Measurements from ENCODE around the gene RAB22A.

RAB22A gene

DNA sequence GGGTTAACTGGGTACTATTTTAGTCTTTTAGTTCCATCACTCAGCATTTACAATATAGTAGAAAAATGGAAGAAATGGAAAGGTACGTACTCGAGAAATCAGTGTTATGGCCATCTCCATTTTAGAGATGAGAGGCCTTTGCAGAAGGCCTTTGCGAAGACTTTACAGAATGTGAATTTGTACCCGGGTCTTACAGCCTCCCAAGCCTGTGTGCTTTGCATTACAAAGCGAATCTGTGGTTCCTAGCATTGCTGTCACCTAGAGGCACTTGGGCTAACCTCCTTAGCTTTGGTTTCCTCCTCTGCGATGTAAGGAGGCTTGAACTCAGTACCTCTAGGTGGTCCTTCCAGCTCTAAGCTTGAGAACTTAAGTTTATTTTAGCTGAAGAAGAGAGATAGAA, 90.4 kb downstream of the RAB22A start:
- TF ChIP-seq, protein P1, sequence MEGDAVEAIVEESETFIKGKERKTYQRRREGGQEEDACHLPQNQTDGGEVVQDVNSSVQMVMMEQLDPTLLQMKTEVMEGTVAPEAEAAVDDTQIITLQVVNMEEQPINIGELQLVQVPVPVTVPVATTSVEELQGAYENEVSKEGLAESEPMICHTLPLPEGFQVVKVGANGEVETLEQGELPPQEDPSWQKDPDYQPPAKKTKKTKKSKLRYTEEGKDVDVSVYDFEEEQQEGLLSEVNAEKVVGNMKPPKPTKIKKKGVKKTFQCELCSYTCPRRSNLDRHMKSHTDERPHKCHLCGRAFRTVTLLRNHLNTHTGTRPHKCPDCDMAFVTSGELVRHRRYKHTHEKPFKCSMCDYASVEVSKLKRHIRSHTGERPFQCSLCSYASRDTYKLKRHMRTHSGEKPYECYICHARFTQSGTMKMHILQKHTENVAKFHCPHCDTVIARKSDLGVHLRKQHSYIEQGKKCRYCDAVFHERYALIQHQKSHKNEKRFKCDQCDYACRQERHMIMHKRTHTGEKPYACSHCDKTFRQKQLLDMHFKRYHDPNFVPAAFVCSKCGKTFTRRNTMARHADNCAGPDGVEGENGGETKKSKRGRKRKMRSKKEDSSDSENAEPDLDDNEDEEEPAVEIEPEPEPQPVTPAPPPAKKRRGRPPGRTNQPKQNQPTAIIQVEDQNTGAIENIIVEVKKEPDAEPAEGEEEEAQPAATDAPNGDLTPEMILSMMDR (IDR thresholded peaks at IDR 0.05; ENCODE audit: unreplicated experiment in 3 of 3) = no peak
- Mint-ChIP-seq H3K27me3 (ENCODE audit: low read depth) (no peaks in the 10 kb centered on the region), H3K36me3 (ENCODE audit: low read depth) (peaks cover 28% of the 10 kb centered on the region), H3K4me1 (peaks cover 11% of the 10 kb centered on the region), H3K4me3 (no peak overlapping the region), H3K9me3 (no peaks in the 10 kb centered on the region), H3K27ac (no peak overlapping the region)

DNA sequence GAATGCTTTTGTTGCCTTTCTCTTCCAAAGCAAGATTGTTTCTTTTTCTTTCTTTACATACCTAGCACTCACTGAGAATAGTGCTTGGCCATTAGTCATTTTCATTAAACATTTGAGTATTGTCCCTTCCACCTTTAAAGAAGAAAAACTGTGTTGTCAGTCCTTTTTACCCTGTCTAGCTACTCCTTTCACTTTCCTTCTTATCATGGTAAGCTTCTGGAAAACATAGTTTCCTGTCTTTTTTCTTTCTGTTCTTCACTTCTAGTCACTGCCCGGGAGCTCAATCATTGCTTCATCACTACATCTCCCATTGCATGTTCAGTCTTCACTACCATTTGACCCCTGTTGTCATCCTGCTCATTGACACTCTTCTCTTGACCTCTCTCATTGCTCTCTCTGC, 91.6 kb downstream of the RAB22A start:
- Mint-ChIP-seq H3K27ac (no peak overlapping the region), H3K4me3 (no peak overlapping the region), H3K4me1 (peaks cover 11% of the 10 kb centered on the region), H3K9me3 (no peaks in the 10 kb centered on the region), H3K27me3 (ENCODE audit: low read depth) (no peaks in the 10 kb centered on the region), H3K36me3 (ENCODE audit: low read depth) (peaks cover 26% of the 10 kb centered on the region)
- TF ChIP-seq, protein P1 (IDR thresholded peaks at IDR 0.05; ENCODE audit: unreplicated experiment in 3 of 3) = no peak

DNA sequence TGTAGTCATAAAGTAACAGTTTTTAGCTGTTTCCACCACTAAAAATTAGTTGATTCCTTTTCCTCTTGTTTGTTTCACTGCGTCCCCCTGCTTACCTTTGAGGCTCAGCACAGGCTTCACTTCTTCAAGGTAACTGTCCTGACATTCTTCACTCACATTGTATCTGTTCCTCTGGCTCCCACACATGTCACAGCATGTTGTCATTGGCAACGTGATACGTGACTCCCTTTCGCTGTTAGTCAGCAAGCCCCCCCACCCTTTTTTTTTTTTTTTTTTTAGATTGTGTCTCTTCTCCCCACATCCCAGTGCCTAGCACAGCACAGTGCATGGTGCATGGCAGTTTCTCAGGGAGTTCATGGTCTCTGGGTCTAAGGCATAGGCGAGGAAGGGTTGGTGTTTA, 92.8 kb downstream of the RAB22A start:
- Mint-ChIP-seq H3K27me3 (ENCODE audit: low read depth) (no peaks in the 10 kb centered on the region), H3K4me1 (peaks cover 15% of the 10 kb centered on the region), H3K36me3 (ENCODE audit: low read depth) (peaks cover 16% of the 10 kb centered on the region), H3K9me3 (no peaks in the 10 kb centered on the region), H3K27ac (no peak overlapping the region), H3K4me3 (no peak overlapping the region)
- TF ChIP-seq, protein P1 (IDR thresholded peaks at IDR 0.05; ENCODE audit: unreplicated experiment in 3 of 3) = no peak

DNA sequence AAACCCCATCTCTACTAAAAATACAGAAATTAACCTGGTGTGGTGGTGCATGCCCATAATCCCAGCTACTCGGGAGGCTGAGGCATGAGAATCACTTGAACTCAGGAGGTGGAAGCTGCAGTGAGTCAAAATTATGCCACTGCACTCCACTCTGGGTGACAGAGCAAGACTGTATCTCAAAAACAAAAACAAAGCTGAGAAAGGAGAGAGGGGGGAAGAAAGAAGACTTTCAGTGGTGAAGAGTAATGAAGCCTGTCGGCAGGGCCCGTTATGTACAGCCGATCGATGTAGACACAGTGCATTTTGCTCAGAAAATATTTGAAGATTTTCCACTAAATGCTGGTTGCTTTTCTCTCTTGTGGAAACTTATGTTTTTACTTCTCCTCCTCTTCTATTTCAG, 93.3 kb downstream of the RAB22A start:
- TF ChIP-seq, protein P1 (IDR thresholded peaks at IDR 0.05; ENCODE audit: unreplicated experiment in 3 of 3) = no peak
- H3K4me3 Mint-ChIP-seq = no peak overlapping the region
- no peak overlapping the region for H3K27ac Mint-ChIP-seq
- peaks cover 15% of the 10 kb centered on the region for H3K36me3 Mint-ChIP-seq (ENCODE audit: low read depth)
- peaks cover 16% of the 10 kb centered on the region for H3K4me1 Mint-ChIP-seq
- no peaks in the 10 kb centered on the region for H3K9me3 Mint-ChIP-seq
- H3K27me3 Mint-ChIP-seq (ENCODE audit: low read depth) = no peaks in the 10 kb centered on the region

DNA sequence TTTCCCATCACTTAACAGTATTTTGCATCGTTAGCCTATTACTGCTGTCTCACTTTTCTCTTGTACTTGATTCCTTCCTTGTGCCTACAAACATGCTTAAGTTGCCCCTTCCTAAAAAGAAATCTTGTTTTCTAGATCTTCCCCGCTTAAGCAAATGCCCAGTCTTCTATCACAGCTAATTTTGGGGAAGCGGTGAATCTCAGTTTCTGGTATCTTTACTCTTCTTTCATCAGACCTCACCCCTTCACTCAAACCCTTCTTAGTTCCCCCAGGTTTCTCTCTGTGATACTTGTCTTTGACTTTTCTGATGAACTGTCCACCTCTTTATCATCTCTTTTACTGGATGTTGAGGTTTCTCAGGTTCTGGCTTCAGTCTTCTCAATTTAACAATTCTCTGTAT, 93.8 kb downstream of the RAB22A start:
- TF ChIP-seq, protein P1 (IDR thresholded peaks at IDR 0.05; ENCODE audit: unreplicated experiment in 3 of 3) = no peak
- H3K4me3 Mint-ChIP-seq = no peak overlapping the region
- H3K27me3 Mint-ChIP-seq (ENCODE audit: low read depth) = no peaks in the 10 kb centered on the region
- H3K36me3 Mint-ChIP-seq (ENCODE audit: low read depth) = peaks cover 11% of the 10 kb centered on the region
- H3K27ac Mint-ChIP-seq = no peak overlapping the region
- no peaks in the 10 kb centered on the region for H3K9me3 Mint-ChIP-seq
- peaks cover 16% of the 10 kb centered on the region for H3K4me1 Mint-ChIP-seq

DNA sequence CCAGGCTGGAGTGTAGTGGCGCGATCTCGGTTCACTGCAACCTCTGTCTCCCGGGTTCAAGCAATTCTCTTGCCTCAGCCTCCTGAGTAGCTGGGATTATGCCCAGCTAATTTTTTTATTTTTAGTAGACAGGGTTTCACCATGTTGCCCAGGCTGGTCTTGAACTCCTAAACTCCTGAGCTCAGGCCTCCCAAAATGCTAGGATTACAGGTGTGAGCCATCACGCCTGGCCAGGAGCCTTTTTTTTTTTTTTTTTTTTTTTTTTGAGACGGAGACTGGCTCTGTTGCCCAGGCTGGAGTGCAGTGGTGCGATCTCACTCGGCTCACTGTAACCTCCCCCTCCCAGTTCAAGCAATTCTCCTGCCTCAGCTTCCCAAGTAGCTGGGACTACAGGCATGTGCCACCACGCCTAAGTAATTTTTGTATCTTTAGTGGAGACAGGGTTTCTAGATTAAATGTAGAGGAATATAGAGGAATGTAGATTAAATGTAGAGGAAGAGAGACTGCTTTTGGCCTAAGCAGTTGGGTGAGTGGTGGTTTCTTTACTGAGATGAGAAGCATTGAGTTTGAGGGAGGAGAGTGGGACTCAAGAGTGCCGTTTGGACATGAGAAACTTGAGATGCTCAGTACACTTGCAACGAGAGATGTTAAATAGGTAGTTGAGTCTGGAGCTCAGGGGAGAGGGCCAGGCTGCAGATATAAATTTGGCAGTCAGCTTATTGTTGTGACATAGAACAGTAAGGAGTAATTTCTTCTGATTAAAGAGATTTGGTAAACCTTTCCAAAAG, 96.2 kb downstream of the RAB22A start:
- Mint-ChIP-seq H3K36me3 (ENCODE audit: low read depth) (peaks cover 8% of the 10 kb centered on the region), H3K27ac (no peak overlapping the region), H3K9me3 (no peaks in the 10 kb centered on the region), H3K4me1 (peaks cover 20% of the 10 kb centered on the region), H3K4me3 (no peak overlapping the region), H3K27me3 (ENCODE audit: low read depth) (no peaks in the 10 kb centered on the region)
- TF ChIP-seq, protein P1 (IDR thresholded peaks at IDR 0.05; ENCODE audit: unreplicated experiment in 3 of 3) = no peak

Measured in nephron (organoid).